Ramos (cell line): ENCODE results near the gene QSOX2.

Experiments
- in situ Hi-C: fragments of 300-500 bp; cut with MboI; formaldehyde crosslinking; loops from one replicate; pipeline ENCODE4 v1.14.3; 2022; ENCODE audit warnings: low sequenced_read_pairs; ENCODE audit not compliant: unreplicated experiment

The QSOX2 gene

DNA sequence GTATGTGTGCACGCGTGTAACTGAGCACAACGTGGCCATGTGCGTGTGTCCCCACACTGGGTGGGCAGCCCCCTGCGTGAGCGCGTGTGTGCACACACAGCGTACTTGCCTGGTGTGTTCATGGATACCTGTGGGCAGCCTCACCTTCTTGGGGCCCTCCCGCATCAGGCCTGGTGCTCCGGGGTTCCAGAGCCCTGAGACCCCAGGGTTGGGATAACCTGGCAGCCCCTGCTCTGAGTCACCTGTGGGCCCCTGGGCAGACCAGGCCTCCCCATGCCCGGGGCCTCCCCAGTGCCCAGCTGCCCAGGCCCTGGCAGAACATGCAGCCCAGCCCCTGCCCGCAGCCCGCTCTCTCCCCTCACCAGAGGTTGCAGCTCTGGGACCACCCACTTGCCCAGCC, 65.9 kb downstream of the QSOX2 start:
- in situ Hi-C loops, result no loop called here

DNA sequence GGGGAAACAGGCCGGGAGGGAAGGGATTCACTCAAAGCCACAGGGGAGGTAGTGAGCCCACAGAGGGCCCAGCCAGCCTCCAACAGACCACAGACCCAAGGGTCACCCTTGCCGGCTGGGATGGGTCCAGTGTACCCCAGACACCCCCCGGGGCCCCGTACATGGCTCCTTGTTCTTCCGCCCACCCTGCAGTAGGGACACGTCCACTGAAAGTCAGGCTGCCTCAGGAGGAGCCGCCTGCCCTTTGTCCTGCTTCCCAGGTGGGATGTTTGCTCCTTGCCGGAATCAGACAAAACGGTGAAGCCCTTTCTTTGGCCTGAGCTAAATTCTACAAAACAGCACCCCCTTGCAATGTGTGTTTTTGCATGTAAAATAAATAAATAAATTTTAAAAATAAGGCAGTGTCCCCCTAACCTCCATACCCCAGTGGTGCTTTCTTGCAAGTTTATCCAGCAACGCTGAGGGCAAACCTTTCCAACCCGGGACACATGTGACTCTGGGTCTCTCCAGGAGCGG, 66.5 kb downstream of the QSOX2 start:
- in situ Hi-C loops, result no loop called here

DNA sequence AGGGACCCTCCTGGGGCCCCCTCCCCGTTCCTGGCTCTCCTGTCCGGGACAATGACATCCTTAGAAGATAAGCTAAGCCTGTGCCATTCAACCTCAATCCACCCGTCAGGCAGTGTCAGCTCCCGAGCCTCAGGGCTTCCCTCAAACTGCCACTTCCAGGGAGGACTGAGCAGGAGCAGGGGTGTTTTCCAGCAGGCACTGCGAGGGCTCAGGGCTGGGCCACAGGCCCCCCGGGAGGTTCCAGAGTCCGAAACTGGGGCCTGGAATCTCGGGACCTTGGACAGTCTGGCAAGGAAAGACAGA, 66.9 kb downstream of the QSOX2 start:
- in situ Hi-C loops, result no loop called here

GRCh38 chr9:136178061-136178772, 67.4 kb downstream of the QSOX2 start:
- in situ Hi-C loops, result no loop called here

- in situ Hi-C loops, result no loop called here
Measured at GRCh38 chr9:136177224-136177623, 68.4 kb downstream of the QSOX2 start.

DNA sequence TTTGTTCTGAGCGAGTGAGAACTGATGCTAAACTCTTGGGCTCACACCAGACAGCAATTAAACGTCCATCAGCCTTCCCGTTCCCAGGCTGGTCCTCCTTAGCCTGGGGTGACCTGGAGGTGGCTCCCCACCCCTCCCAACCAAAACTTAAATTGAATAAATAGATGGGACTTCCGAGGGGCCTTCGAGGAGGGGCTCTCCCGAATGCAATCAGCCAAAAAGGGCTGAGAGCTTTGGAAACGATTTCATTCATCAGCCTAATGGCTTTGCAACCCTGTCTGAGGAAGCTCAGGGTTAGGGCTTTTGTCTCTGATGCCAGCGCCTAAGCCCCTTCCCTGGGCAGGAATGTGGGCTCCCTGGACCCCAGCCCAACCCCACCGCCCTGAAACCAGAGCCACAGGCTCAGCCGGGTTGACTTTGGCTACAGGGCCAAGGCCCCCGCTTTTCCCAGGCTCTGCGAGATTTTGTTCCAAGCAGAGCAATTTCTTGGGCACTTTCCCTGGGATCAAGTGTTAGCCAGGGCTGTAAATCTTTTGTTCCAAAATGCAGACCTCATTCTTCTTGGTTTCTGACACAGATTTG, 69.9 kb downstream of the QSOX2 start:
- in situ Hi-C loops, result no loop called here

GRCh38 chr9:136174779-136175615, 70.6 kb downstream of the QSOX2 start:
- in situ Hi-C loops, result loop anchor here (5.0 kb wide), 1 partner anchor 107 kb away; no protein-coding TSS in a partner anchor

GRCh38 chr9:136173648-136174290, 71.8 kb downstream of the QSOX2 start:
- in situ Hi-C loops, result loop anchor here (5.0 kb wide), 1 partner anchor 109 kb away; no protein-coding TSS in a partner anchor

DNA sequence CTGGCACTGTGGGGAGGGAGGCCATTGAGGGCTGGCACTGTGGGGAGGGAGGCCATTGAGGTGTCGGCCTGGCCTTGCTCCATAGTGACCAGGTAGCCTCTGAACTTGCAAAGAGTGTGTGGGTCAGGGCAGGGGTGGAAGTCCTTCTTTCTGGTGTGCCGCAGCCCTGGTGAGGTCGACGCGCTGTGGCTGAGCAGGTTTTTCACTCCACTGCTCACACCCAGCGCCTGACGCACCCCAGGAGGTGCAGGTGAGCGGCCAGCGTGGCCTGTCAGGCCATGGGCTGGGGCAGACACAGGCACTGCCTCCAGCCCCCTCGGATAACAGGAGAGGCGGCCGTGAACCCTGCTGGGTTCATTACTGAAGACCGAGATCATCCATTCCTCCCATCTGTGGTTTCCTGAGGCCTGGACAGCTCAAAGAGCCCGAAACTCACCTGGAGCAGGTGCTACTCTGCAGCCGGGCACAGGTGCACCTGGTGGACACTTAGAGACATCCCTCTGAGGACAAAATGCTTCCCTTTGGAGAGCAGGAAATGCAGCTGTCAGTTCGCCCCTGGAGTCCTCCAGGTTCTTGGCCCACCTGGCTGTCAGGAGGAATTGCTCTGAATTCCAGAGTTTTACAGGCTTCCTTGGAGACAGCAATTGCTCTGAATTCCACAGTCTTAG, 73.1 kb downstream of the QSOX2 start:
- in situ Hi-C loops, result loop anchor here (5.0 kb wide), 1 partner anchor 110 kb away; no protein-coding TSS in a partner anchor

- in situ Hi-C loops, result loop anchor here (5.0 kb wide), 1 partner anchor 110 kb away; no protein-coding TSS in a partner anchor
Measured at GRCh38 chr9:136171801-136172411, 73.7 kb downstream of the QSOX2 start.

- in situ Hi-C loops, result loop anchor here (5.0 kb wide), 1 partner anchor 111 kb away; no protein-coding TSS in a partner anchor
Measured at GRCh38 chr9:136171009-136171800, 74.4 kb downstream of the QSOX2 start.

DNA sequence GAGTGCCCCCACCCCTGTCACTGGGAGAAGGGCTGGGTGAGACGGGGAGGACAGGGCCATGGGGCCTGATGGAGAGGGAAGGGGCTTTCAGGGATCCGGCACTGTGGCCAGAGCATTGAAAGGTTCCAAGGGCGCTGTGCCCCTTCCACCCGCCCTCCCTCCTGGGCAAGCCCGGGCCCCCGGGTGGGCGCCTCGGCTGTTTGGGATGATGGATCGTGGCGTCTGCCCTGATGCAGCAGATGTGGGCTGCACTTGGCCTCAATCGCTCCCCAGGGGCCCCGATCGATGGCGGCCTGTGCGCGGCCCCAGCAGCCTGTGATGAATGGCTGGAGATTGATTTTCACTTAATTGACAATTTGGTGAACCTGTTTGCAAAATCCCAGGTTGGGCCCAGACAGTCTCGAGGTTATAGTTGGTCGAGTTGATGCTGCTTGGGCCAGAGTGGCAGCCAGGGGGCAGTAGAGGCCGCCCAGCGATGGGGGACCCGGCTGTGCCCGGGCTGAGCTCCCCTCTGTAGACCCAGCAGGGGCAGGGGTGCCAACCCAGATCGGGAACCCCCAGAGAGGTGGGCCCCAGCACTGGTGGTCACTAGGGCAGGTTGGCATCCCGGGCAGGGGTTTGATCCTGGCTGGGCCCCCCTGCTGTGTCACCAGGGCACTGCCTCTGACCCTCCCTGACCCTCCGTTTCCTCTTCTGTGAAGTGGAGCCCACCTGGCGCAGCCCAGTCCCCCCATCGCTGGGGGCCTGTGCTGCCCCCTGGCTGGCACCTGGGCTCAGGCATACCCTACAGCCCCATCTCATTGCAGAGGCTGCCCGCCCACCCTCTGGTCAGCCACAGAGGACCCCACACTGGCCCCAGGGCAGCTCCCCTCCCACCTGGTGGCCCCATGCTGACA, 75.4 kb downstream of the QSOX2 start:
- in situ Hi-C loops, result loop anchor here (5.0 kb wide), 1 partner anchor 112 kb away; no protein-coding TSS in a partner anchor

GRCh38 chr9:136169495-136169894, 76.1 kb downstream of the QSOX2 start:
- in situ Hi-C loops, result no loop called here

DNA sequence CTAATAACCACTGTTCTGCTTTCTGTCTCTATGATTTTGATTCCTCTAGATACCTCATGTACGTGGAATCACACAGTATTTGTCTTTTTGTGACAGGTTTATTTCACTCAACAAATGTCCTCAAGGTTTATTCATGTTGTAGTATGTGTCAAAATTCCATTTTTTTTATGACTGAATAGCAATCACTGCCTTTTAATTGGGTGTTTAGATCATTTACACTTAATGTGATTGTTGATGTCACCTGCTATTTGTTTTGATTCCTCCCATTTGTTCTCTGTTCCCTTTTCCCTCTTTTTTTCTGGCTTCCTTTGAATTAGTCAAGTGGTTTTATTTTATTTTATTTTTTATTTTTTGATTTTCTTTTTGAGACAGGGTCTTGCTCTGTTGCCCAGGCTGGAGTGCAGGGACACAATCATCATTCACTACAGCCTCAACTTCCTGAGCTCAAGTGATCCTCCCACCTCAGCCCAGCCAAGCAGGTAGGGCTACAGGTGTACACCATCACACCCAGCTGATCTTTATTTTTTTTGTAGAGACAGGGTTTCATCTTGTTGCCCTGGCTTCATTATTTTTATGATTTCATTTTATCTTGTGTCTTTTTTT, 82.3 kb downstream of the QSOX2 start:
- in situ Hi-C loops, result no loop called here

GRCh38 chr9:136160995-136161610, 84.5 kb downstream of the QSOX2 start:
- in situ Hi-C loops, result no loop called here

DNA sequence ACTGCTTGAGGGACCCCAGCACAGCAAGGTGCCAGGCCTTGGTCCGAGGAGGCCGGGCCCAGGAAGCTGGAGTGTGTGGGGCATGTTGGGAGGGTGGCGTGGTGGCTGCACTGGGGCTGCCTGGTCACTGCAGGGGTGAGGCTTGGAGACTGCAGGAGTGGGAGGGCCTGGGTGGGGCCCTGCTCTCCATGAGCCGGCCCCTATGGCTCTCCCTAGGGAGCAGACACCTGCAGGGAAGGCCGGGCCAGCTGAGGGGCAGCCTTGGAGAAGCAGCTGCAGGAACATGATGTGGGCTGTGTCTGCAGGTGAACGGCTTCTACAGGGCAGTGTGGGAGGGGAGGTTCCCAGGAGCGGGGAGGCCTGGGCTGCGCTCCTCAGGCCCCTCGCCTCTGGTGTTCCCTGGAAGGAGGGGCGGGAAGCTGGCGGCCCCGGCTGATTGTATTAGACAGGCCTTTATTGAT, 85.2 kb downstream of the QSOX2 start:
- in situ Hi-C loops, result no loop called here

DNA sequence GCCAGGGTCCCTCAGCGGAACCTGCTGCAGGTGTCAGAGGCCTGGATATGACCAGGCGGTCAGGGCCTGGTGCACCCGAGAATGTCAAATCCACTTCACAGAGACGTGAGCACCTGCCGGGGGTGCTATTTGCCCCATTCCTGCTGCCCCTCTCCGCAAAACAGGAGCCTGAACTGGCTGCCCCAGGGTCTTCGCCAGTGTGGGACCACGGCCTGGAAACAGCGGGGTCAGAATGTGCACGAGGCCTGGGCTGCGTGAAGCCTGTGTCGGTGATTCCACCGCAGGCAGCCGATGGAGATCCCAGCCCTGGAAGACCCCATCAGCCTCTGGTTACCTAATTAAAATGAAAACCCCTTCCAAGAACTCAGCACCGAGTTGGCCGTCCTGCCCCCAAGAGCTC, 85.8 kb downstream of the QSOX2 start:
- in situ Hi-C loops, result no loop called here
